RCC 7860 (cell line): ENCODE measurements around the gene PAPPA2.
"Not testable (repeated sequence)": the region's sequence is repeated elsewhere in the genome, so short reads cannot be mapped to it uniquely, and the experiment has no call there.

Source experiments
- DNase-seq: peaks from one replicate; pipeline ENCODE4 v3.0.0-alpha.2; 2015; ENCODE audit warnings: low spot score
- FAIRE-seq: peaks from 2 replicates; lab custom pipeline; 2012; peaks lifted over from hg19 to GRCh38; lab: Jason Lieb, UNC

Gene PAPPA2

DNA sequence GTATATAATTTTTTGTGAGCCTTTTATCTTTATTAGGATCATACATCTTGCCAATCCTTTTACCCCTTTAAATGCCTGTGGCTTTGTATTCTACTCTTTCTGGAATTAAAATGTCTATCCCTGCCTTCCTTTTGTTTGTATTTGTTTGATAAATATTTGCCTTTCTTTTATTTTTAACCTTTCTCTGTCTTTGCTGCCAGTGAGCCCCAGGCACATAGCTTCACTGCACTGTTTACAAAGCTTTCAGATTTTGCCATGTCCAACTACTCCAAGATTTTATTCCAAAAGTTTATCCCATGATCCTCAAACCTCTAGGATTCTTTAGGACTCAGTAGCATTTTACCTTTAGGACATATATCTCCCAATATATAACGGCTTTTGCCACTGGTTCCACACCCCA, 281.2 kb downstream of the PAPPA2 start:
- DNase-seq = no peak
- FAIRE-seq = no peak

- DNase-seq (no peak), FAIRE-seq (no peak)
These were observed 283.0 kb downstream of the PAPPA2 start for GRCh38 chr1:176745945-176746344.

- FAIRE-seq = no peak
- no peak for DNase-seq
These were observed 289.5 kb downstream of the PAPPA2 start for GRCh38 chr1:176752505-176752904.

- no peak for FAIRE-seq
- no peak for DNase-seq
These were observed 291.7 kb downstream of the PAPPA2 start for GRCh38 chr1:176754676-176755075.

DNA sequence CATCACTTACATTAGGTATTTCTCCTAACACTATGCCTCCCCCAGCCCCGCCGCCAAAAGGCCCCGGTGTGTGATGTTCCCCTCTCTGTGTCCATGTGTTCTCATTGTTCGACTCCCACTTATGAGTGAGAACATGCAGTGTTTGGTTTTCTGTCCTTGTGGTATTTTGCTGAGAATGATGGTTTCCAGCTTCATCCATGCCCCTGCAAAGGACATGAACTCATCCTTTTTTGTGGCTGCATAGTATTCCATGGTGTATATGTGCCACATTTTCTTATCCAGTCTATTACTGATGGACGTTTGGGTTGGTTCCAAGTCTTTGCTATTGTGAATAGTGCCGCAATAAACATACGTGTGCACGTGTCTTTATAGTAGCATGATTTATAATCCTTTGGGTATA, 293.8 kb downstream of the PAPPA2 start:
- FAIRE-seq, DNase-seq: not testable (repeated sequence)

GRCh38 chr1:176765608-176766007, 302.6 kb downstream of the PAPPA2 start:
- FAIRE-seq (no peak), DNase-seq (no peak)

DNA sequence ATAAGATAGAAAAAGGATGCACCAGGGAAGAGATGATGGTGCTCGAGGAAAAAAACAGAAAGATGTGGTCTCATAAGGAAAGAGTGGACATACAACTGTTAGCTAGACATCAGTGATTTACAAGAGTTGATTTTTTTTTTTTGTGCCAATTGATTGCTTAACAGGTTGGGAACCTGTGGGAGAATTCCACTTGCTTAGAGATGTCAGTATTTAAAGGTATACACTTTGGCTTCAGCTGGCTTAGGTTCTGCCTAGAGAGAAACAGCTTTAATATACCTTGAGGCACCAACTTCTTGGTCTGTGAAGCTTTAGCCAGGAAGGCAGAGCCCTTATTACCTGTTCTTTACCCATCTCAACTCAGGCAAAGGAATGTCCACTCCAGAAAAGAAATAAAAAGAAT, 303.8 kb downstream of the PAPPA2 start:
- FAIRE-seq (no peak), DNase-seq (no peak)

DNA sequence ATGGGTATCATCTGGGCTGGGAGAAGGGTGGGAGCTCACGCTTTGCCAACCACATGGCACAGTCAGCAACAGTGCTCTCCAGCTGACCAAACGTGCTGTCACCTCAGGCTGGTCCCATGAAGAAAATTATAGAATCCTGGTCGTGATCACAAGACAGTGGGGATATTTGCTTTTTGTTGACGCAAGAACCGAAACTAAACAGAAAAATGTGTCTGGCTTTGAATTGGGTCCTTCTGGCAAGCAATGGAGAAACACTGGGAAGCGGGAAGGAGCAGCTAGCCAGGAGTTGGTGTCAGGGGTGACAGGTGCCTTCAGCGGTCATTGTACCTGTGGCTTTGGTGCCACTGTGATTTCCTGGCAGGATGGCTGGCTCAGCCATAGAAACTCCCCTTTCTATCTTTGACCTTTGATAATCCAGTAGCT, 304.8 kb downstream of the PAPPA2 start:
- DNase-seq (no peak), FAIRE-seq (no peak)

DNA sequence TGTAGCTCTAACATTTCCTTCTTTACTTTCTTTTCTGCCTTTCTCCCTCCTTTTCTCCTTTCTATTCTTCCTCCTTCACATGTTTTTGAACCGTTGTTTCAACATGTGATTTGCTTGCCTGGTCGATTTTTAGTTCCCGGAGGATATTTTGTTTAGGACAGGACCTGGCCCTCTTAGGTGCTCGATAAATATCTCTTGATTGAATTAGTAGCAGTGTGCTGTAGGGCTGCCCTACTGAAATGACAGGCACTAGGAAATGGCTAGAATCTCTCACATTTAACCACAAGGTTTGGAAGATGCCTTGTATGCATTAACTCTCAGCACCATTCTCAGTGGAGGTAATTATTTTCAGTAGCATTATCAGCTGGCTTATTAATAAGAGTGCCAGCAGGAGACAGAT, 305.6 kb downstream of the PAPPA2 start:
- DNase-seq = no peak
- FAIRE-seq = no peak

DNA sequence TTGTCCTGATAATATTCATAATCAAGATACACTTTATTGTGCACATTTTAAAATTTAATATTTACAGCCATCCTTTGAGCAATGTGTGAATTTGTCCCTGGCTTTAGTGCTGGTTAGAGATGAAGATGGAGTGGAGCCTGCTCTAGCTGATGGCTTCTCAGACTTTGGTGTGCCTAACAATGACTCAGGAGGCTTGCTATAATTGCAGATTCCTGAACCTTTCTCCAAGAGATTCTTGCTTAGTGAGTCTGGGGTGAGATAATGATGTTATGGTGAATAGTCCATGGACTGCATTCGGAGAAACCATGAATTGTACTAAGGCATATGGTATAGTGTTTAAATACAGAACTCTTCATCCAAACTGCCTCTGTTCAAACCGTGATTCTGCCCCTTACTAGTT, 307.1 kb downstream of the PAPPA2 start:
- no peak for DNase-seq
- no peak for FAIRE-seq

DNA sequence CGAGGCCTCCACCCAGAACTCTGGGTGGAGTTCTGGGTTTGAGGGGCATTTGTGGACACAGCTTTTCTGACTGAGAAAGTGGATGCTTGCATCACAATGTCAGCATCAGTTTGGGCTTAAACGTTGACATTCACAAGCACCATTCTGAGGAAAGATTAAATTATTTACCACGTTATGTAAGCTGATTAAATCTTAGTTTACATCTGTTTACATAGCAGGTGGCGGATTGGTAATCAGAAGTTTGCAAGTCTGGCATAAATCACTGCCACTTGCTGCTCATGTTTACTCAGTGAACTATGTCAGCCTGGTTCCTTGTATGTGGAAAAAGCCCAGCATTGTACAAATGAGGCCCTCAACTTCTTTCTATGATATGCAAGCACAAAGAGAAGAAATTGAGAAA, 310.1 kb downstream of the PAPPA2 start:
- DNase-seq (no peak), FAIRE-seq (no peak)

DNA sequence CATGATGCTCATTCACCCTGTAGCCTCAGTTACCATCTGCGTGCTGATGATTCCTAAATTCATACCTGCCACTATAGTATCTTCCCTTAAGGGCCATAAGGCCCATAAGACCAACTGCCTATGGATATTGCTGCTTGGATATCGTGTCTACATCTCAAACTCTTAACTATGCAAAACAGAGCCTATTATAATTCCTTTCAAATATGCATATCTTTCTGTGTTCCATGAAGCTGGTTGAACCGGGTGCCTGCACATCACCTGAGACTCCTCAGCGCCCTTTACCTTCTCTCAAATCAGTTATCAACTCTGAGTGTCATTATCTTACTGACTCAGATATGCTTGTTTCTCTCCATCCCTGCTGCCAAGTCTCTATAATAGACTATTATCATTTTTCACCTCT, 311.2 kb downstream of the PAPPA2 start:
- FAIRE-seq (no peak), DNase-seq (no peak)

GRCh38 chr1:176775378-176775777, 312.4 kb downstream of the PAPPA2 start:
- DNase-seq (no peak), FAIRE-seq (no peak)

DNA sequence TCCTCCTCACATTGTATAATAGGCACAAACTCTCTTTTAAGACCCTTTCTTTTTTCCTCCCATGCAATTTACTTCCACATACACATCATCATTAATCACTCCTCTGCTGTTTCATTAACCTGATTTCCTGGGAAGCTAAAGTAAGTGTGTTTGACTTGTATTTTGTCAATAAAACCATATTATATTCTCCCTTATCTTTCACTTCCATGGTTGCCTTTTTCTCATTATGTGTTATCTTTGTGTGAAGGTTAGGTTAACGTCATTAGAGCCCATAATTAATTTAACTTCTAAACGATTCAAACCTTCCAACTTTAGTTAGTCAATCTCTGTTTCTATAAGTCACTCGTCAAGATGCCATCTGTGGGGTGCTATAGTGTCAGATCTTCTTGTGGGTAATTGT, 313.0 kb downstream of the PAPPA2 start:
- DNase-seq (no peak), FAIRE-seq (no peak)

- FAIRE-seq = no peak
- no peak for DNase-seq
These were observed 315.1 kb downstream of the PAPPA2 start for GRCh38 chr1:176778056-176778455.

GRCh38 chr1:176779992-176780328, 317.0 kb downstream of the PAPPA2 start:
- no peak for FAIRE-seq
- DNase-seq = no peak

GRCh38 chr1:176783309-176783708, 320.3 kb downstream of the PAPPA2 start:
- DNase-seq (no peak), FAIRE-seq (no peak)

DNA sequence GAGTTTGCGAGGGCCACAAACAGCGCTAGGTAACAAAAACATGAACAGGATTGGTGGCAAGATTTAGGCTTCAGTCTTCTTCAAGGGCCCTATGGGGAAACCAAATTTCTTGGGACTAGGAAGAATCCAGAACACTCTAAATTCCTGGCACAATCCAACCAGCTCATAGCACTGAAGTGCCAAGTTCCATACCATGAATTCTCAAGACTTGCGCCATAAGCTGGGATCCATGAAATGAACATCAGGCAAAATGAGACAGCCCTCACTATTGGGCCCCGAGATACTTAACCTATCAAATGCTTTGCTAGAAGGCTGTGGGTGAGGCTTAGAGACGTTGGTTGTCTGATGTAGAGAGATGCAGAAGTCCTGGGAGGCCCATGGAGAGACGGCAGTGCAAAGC, 322.1 kb downstream of the PAPPA2 start:
- DNase-seq (no peak), FAIRE-seq (no peak)

DNA sequence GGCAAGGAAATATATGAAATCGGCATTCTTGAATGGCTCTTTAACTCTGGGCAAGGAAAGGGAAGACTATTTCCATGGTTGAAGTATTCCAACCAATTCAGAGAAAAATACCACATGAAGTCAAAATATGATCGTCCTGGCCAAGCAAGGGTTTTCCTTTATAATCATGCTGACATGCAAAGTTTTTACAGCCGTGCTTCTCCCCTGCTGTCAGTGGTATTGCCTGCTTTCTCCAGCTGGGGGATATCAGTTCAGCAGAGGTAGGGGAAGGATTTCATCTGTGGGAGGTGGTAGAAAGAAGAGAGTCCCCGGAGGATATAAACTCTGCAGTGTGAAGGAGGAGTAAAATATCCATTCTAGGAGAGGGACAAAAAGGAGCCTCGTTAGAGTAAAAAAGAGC, 322.8 kb downstream of the PAPPA2 start:
- no peak for FAIRE-seq
- DNase-seq = no peak

- FAIRE-seq = no peak
These were observed 323.3 kb downstream of the PAPPA2 start for GRCh38 chr1:176786274-176786673.

DNA sequence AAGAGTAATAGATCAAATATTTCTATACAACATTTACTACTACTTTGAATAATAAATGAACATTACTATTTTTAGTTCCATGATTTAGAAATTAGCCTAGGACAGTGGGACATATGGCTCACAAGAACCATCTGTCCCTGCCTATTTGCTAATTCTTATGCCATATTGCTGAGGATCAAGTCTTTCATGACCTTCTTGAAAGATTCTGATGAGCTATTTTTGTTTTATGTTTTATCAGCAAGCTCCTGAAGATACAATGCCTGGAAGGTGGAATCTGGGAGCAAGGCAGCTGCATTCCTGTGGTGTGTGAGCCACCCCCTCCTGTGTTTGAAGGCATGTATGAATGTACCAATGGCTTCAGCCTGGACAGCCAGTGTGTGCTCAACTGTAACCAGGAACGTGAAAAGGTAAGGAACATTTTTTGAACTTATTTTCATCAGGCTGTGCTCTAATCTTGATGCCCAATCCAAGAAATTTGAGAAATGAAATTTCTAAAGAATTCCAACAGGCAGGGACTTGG, 326.7 kb downstream of the PAPPA2 start:
- DNase-seq (peak; percentile 29), FAIRE-seq (no peak)

More at GRCh38 chr1:176786274-176786673, 323.3 kb downstream of the PAPPA2 start:
- no peak for DNase-seq

DNA sequence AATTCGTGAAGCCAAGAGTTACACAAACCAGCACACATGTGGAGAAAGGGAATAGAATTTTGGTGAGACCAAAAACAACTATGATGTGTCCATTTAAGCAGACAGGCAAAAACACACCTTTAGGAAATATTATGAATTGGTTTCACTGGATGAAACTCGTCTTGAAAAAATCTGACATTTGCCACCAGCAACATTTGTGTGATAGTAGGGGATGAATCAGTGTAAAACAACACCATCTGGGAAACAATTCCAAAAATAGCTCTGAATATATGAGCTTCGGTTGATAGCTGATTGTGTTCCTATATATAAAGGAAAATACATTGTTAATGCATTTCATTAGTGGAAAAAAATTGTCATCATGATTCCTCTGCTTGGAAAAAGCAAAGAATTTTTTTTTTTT, 327.8 kb downstream of the PAPPA2 start:
- DNase-seq (no peak), FAIRE-seq (no peak)

- DNase-seq (no peak), FAIRE-seq (no peak)
These were observed 328.9 kb downstream of the PAPPA2 start for GRCh38 chr1:176791906-176792305.
